ENCODE results near the gene DIAPH3.
A peak's percentile ranks its signal among the peaks of the same experiment; 100 is the strongest.
"Not testable (repeated sequence)": the region's sequence is repeated elsewhere in the genome, so short reads cannot be mapped to it uniquely, and the experiment has no call there.

Gene DIAPH3, protein sequence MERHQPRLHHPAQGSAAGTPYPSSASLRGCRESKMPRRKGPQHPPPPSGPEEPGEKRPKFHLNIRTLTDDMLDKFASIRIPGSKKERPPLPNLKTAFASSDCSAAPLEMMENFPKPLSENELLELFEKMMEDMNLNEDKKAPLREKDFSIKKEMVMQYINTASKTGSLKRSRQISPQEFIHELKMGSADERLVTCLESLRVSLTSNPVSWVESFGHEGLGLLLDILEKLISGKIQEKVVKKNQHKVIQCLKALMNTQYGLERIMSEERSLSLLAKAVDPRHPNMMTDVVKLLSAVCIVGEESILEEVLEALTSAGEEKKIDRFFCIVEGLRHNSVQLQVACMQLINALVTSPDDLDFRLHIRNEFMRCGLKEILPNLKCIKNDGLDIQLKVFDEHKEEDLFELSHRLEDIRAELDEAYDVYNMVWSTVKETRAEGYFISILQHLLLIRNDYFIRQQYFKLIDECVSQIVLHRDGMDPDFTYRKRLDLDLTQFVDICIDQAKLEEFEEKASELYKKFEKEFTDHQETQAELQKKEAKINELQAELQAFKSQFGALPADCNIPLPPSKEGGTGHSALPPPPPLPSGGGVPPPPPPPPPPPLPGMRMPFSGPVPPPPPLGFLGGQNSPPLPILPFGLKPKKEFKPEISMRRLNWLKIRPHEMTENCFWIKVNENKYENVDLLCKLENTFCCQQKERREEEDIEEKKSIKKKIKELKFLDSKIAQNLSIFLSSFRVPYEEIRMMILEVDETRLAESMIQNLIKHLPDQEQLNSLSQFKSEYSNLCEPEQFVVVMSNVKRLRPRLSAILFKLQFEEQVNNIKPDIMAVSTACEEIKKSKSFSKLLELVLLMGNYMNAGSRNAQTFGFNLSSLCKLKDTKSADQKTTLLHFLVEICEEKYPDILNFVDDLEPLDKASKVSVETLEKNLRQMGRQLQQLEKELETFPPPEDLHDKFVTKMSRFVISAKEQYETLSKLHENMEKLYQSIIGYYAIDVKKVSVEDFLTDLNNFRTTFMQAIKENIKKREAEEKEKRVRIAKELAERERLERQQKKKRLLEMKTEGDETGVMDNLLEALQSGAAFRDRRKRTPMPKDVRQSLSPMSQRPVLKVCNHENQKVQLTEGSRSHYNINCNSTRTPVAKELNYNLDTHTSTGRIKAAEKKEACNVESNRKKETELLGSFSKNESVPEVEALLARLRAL

DNA sequence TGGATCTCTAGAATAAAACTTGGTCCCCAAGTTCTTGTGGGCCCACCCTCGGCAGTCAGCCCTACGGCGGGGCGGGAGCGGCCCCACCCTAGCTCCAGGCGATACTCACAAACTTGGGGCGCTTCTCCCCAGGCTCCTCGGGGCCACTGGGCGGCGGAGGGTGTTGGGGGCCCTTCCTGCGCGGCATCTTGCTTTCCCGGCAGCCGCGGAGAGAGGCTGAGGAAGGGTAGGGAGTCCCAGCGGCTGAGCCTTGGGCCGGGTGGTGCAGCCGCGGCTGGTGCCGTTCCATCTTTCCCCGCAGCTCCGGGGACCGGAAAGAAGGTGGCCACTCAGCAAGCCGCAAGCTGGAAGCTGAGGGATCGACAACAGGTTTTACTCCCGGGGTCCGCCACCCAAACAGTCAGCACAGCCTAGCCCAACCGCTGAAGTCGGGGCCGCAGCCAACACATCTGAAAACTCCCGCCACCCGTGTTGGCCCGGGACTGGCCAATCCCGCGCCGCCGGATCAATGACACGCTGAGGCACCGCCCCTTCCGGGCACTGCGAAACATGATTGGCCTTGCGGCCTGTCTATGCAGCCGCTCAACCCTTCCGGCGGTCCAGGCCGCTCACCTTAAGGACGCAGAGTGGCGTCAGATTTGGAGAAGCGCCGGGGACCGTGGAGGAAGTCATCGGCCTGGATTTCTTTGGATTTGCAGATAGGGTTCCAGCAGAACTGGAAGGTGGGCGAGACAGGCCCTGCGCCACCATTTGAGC, at the start of gene DIAPH3:
Gene DIAPH3 (minus strand): TSS at position 451 of the 756 bp plus-strand sequence. CDS start 162 bp downstream, at position 289.
- peak; percentile 84 to 85 (median 85) for DNase-seq (ENCODE audit: low read depth in 3 of 3)

DNA sequence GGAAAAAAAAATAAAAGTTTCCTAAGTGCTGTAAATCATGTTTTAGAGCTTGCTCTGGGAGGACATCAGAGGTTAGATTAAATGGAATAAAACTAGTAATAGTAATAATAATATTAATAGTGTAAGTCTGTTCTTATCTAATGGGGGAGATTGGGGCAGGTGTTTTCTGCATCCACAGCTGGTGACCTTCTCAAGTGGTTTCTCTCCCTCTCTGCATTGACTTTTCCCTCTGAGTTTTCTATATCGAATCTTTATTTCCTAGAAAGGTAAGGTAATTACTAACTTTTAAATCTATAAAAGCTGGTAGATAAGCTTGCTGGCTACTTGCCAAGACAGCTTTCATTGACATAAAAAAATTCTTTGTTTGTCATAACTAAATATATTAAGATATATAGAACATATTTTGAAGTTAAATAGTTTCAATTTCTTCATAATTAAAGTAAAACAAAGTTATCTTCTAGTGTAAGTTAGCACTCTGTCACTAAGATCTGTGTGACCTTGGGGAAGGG, 49.6 kb upstream of the DIAPH3 start:
- DNase-seq (ENCODE audit: low read depth in 3 of 3): no peak

DNA sequence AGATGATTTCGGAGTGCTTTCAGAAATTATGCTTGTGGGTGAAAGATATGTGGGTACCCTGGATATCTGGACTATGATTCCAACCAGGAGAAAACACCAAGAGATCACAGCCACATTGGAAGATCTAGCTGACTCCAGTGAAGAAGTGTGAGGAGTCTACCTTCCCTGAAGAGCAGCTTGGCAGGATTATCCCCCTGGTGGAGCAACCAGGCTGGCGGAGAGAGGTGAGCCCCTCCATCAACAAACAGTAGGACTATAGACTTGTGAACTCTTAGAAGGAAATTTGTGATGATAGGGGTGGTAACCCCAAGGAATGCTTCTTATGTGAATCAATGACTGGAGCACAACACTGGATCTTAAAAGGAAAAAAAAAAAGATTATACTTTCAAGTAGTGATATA, 47.8 kb upstream of the DIAPH3 start:
- DNase-seq (ENCODE audit: low read depth in 3 of 3): no peak

DNA sequence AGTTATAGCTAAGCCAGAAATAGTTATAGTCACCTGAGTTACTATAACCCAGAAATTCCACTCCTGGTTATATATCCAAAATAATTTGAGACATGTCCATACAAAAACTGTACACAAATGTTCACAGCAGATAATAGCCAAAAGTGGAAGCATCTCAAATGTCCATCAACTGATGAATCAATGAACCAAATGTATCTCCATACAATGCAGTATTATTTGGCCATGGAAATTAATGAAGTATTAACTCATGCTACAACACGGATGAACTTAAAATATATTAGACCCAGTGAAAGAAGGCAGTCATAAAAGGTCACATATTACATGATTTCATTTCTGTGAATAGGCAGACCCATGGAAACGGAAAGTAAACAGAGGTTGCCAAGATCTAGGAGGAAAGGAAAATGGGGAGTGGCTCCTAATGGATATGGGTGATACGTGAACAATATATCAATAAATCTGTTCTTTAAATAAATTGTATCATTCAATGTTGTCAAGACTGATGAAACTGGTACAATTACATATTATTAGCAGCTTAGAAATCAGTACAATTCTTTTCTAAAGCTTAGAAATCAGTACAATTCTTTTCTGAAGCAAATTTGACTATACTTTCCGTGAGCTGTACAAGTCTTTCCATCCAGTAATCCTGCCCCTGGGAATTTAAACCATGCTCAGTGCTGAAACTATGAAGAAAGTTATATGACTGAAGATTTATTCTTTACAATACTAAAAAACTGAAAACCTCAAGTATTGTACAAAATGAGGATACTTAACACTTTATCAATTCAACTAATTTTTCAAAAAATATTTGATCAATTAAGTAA, 47.0 kb upstream of the DIAPH3 start:
- no peak for DNase-seq (ENCODE audit: low read depth in 3 of 3)

DNA sequence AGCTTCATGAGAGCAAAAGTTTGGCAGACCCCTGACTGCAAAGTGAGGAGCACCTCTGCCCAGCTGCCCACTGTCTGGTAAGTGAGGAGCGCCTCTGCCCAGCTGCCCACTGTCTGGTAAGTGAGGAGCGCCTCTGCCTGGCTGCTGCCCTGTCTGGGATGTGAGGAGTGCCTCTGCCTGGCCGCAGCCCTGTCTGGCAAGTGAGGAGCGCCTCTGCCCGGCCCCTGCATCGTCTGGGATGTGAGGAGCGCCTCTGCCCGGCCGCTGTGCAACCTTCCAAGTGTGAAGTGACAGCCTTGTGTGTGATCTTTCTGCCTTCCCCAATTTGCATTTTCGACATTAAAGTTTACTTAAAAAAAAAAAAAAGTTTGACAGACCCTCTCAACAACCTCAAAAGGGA, 41.8 kb upstream of the DIAPH3 start:
- not testable (repeated sequence) for DNase-seq (ENCODE audit: low read depth in 3 of 3)

DNA sequence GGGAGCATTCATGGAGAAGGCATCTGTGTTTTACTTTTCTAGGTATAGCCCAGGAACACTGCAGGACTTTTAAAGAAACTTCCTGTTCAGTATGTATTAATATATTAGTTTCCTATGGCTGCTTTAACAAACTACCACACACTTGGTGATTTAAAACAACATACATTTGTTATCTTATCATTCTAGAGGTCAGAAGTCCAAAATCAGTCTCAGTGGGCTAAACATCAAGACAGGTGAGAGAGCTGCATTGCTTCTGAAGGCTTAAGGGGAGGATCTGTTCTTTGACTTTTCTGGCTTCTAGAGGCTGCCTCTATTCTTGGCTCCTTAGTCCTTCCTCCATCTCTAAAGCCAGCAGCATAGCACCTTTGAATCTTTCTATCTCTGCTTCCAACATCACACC, 37.6 kb upstream of the DIAPH3 start:
- no peak for DNase-seq (ENCODE audit: low read depth in 3 of 3)

DNA sequence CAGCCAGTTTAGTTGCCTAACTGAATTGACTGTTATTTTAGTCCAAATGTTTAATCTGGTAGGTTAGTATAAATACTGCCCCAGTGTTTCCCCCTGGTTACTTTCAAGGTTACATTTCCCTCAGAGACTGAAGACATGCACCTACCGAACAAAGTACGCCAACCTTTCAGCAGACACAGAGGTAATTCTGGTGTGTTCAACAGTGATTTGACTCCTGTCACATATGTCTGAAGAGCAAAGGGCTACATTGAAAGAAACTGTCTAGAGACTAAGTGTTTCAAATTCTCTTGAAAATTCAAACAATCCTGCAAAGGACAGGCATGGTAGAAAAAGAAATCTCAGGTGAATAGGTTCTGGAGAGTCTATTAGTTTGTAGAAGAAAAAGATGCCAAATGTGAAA, 32.2 kb upstream of the DIAPH3 start:
- DNase-seq (ENCODE audit: low read depth in 3 of 3): not testable (repeated sequence)

DNA sequence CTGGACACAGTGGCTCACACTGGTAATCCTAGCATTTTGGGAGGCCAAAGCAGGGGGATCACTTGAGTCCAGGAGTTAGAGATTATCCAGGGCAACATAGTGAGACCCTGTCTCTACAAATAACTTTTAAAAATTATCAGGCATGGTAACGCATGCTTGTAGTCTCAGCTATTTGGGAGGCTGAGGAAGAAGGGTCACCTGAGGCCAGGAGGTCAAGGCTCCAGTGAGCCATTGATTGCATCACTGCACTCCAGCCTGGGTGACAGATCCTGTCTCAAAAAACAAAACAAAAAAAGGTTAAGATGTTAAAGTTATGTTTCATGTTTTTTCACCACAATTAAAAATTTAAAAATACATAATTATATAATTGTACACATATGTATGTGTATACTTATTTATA, 19.2 kb upstream of the DIAPH3 start:
- no peak for DNase-seq (ENCODE audit: low read depth in 3 of 3)

DNA sequence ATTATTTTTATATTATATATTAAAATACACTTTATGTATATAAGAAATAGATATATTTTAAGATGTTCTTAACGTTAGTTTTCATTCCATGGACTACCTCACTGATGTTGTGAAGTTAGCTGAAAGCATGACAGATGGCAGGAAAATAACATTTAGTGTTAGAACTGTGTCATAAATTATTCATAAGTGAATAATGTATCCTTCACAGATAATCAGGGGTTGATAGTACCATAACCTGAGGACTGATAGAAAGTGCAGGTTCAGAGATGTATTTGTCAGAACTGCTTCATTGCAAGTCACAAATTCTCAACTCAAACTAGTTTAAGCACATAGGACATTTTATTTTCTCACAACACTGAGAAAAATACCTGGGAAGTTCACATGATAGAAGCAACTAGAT, 14.6 kb upstream of the DIAPH3 start:
- DNase-seq (ENCODE audit: low read depth in 3 of 3): no peak

DNA sequence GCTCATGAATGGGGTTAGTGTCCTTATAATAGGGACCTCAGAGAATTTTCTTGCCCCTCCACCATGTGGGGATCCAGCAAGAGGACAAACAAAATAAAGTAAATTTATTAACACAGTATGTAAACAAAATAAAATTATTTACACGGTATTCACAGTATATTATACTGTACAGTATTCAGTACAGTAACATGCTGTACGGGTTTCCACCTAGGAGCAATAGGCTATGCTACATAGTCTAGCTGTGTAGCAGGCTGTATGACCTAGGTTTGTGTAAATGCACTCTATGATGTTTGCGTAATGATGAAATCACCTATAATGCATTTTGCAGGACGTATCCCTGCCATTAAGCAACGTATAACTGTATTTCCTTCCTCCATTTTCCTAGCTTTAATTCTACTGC, 11.8 kb upstream of the DIAPH3 start:
- DNase-seq (ENCODE audit: low read depth in 3 of 3): no peak

DNA sequence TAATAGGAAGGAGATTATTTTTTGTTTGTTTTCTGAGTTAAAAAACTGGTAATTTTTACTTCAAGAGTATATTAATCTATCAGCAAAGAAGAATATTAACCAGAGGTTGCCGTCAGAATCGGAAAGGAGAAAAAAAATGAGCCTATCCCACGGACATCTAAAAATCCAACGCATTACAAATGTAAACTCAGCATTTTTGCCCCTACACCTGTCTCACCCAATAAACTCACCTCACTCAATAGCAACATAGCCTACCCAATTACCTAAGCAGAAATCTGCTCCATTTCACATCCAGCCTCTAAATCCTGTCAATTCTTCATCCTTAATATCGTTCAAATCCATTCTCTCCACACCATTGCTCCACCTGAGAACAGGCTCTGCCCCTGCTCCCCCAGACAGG, 10.4 kb upstream of the DIAPH3 start:
- no peak for DNase-seq (ENCODE audit: low read depth in 3 of 3)

DNA sequence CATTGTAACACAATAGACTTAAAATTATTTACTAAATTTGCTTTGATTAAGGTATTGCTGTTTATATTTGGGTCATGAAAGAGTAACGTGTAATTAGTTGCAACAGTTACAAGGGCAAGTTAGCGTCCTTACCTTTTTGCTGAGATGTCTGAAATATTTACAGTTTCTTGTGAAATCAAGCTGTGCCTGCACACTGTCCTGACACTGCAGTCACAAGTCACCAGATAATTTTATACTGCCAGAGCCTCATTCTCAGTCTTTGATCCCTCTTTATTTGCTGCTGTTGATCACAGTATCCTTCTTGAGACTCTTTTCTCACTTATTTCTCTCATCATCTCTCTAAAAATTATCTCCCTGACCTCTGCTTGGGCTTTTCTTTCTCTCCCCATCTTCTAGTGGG, 8.4 kb upstream of the DIAPH3 start:
- no peak for DNase-seq (ENCODE audit: low read depth in 3 of 3)

DNA sequence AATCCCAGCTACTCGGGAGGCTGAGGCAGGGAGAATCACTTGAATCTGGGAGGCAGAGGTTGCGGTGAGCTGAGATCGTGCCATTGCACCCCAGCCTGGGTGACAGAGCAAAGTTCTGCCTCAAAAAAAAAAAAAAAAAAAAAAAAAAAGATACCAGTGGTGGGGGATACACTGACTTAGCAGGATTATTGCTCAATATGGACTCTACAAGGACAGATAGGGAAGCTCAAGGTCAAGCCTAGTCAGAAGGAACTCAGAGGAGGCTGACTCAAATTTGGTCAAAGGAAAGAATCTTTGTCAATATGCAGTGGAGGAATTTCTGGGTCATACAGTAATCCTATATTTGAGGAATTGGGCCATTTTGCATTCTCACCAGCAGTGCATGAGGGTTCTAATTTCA, 6.7 kb upstream of the DIAPH3 start:
- no peak for DNase-seq (ENCODE audit: low read depth in 3 of 3)

DNA sequence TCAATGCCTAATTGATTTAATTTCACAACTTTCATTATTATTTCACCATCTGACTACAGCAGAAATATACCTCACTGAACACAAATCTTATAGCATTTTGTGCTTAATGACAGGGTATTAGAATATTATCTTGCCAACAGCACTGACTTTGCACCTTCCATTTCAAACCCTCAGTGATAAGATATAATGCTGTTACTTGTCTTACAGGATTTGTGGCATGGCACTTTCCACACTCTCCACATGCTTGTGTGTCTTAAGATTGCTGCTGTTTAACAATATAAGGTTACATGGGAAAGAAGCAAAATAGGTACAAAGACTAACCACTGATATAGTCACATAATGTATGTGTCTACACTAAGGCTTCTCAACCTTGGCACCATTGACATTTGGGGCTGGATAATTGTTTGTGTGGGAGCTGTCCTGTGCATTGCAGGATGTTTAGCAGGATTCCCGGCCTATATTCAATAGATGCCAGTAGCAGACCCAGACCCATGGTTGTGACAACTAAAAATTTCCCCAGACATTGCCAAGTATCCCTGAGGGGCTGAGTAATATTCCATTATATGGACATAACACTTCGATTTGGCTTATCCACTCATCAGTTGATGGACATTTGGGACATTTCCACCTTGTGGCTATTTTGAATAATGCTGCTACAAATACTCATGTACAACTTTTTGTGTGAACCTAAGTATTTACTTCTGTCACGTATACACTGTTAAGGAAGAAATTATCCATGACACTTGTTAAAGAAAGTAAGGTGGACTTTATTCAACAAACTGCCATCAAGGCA, 5.7 kb upstream of the DIAPH3 start:
- no peak for DNase-seq (ENCODE audit: low read depth in 3 of 3)

DNA sequence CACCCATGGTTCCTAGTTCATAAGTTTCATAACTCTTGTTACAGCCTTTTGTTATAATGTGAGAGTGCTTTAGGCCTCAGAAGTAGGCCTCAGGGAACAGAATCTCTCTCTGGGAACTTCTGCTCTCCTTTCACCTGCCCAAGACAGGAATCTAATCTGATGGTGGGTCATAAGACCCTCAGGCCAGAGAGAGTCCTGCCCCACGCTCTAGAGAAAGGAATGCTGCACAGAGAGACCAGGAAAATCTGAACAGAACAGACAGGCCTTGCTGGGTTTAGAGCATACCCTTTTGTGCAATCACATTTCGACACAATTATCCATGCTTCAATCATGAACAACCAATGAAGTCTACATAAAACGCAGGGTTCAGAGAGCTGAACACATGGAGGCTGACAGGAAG, 3.4 kb upstream of the DIAPH3 start:
- DNase-seq (ENCODE audit: low read depth in 3 of 3): no peak

DNA sequence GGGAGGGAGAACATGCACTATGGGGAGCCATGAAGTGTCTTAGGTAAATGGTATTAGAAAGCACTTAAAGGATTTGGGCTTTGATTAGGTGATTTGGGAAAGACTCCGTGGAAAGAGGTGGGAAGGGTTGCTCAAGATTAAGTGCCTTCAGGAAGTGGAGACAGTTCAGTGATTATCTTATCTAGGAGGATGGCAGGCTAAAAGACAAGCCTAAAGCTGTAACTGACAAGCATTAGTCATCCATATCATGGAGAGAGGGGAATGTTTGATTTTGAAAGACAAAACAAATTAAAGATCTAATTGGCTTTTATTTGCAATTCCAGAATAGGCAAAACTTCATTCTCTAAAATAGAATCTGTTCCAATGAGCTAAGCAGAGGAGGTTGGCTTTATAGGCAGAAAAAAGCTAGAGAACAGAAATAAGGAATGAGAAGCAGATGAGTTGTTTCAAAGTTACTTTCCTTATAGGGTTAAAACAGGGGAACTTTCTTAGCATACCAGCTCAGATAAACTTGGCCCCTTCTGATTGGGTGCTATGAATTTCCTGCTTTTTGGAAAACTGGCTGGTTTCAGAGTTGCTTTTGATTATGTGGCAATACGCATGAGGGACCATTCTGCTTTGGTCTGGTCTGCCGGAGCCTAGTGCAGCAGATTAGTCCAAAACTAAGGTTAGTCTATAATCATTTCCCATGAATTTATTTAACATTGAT, 1.8 kb upstream of the DIAPH3 start:
- DNase-seq (ENCODE audit: low read depth in 3 of 3): no peak

DNA sequence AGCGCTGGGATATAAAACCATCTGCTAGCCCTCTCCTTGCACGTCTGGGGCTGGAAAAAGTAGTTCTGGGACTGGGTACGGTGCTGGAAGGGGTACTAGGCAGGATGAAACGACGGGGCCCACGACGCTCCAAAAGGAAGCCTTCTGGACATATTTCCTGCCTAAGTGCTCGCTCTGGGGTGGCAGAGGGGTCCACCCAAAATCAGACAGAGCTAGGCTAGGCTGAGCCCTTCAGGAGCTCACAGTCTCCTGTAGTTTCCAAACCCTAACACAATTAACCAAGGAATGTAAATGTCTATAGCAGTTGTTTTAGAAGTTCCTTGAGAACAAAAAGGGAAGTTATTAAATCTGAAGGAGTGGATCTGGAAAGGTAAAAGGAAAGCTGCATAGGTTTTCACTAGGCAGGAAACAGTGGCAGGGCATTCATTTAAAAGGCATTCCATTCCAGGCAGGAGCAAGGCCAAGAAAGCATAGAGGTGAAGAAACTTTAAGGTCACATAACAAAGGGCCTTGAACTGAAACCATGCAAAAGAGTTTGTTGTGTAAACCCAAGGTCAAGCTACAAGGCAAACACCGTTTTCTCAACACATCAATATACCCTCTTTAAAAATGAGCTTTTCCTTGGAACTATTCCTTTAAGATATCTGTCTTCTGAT, 634 bp upstream of the DIAPH3 start:
- no peak for DNase-seq (ENCODE audit: low read depth in 3 of 3)

DNA sequence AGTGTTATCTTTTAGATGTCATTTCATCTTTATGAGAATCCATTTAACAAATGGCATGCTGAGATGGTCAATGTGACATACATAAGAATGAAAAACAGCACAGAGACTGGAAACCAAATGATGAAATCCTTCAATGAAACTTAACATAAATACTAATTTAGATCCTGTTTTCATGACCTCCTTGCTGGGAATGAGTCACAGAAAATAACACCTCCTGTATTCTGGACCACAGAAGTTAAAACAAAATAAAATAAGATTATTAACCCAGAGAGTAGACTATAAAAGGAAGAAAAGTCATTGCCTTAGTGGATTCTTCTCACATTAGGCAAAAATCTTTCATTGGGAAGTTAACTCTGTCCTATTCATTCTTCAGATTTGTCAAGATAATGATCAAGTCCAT, 1.6 kb downstream of the DIAPH3 start:
- DNase-seq (ENCODE audit: low read depth in 3 of 3): no peak

Data from stimulated activated CD4-positive, alpha-beta T cell treated with anti-CD3 and anti-CD28 coated beads, TNF-alpha, amount 100 ng/mL, for 4 hours (primary cell).